SK-MEL-5 (cell line): ENCODE data around the gene S100A4. TPM values are rescaled to one million over a fixed set of nuclear protein-coding genes. Genes with fewer than 3 reads are reported as not detected.

ENCODE experiments used
- DNase-seq: peaks from one replicate; pipeline ENCODE4 v3.0.0-alpha.2; 2016; ENCODE audit warnings: low read depth, low spot score
- in situ Hi-C: cut with HindIII; loops from 2 replicates; pipeline ENCODE4 v1.10.0; 2016; ENCODE audit warnings: low sequenced_read_pairs, high pct_unique_total_duplicates, low pct_unique_long_range_greater_than_20kb
- total RNA-seq: library from RNA; depleted of rRNA; stranded (reverse); fragments of >200 nt; shearing (Covaris generic); gene quantifications from 2 replicates; pipeline ENCODE4 v1.2.3, GENCODE V29; 2014

The S100A4 gene
- total RNA-seq, 1 experiment from 2014 or later = not detected

DNA sequence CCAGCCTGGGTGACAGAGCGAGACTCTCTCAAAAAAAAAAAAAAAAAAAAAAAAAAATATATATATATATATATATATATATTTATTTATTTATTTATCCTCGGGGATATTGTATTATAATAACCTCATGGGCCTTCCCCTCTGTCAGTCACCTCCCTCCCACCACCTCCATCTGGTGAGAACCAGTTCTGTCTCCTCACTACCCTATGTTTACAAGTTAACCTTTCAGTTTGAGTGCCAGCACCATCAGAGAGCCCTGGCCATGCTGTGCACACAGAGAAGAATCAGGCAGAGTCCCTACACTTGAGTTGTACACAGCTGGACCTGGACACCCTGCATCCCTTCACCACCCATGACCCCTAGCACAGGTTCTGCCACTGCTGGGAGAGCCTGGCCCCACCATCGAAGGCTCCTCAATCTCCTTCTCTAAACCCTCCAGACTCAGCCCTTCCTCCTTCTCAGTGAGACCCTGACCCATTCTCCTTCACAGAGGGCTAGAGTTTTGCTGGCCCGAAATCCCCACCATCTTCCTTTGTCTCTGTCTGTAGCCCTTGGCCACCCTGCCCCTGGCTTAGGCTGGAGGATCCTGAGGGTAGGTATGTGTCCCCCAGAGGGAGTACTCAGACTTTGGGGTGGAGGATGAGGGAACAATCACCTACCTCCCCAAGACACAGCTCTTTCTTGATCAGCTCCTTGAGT, 6.1 kb downstream of the S100A4 start:
- in situ Hi-C loops = no loop called here
- DNase-seq = no peak

DNA sequence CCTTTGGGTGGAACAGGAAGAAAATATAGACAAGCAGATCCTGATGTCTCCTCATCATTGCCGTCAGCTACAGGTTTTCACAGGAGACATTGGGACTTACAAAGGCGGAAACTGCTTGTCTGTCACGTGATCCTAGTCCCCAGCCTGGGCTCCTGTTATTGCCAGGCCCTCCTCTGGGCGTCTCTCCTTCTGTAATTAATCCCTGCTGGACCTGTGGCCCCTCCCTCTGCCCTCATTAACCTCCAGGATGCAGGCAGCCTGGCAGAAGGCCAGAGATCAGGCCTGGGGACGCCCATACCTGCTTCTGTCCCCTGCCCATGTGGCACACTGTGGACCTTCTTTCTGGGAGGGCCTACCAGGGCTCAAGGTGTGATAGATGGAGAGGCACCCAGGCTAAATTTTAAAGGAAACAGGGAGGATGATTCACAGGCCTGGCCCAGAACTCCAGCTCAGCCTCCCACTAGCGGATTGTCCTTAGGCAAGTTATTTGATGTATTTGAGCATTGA, 7.2 kb downstream of the S100A4 start:
- in situ Hi-C loops = no loop called here
- no peak for DNase-seq

- DNase-seq = no peak
- in situ Hi-C loops = no loop called here
Observed at GRCh38 chr1:153537376-153537730, 8.3 kb downstream of the S100A4 start.

- in situ Hi-C loops = no loop called here
- DNase-seq = no peak
Observed at GRCh38 chr1:153536671-153537375, 8.8 kb downstream of the S100A4 start.

DNA sequence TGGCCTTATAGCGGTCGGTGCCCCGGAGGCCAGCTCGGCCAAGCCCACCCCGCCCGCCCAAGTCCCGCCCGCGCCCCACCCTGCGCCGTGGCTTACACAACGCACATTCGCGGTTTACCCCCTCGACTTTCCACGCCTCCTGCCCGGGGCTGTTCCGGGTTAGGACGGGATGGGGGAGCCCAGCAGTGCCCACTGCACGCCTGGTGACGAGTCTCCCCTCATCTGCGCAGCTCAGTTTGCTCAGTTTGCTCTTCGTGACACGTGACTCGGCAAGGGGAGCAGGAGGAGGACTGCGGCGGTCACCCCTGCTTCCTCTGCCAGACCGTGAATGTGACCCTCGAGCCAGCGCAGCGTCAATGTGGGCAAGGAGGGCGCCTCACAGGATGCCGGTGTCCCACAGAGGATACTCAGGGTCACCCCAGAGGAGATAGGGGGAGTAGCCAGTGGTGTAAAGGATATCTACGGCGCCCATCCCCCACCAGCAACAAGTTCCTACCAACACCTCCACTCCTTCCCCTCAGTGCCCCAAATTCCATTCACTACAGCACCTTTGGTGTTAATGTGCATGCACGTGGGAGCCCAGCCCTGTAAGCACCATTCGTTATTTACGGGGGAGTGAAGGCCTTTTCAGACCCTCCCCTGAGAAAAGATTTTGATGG, 9.5 kb downstream of the S100A4 start:
- in situ Hi-C loops = no loop called here
- DNase-seq = peak; percentile 60

- in situ Hi-C loops = no loop called here
- peak; percentile 34 for DNase-seq
Observed at GRCh38 chr1:153535242-153536011, 10.2 kb downstream of the S100A4 start, which contains the start of gene S100A6. TSS of gene S100A6 (minus strand) at chr1:153535991. CDS start at chr1:153535339, 652 bp downstream.

DNA sequence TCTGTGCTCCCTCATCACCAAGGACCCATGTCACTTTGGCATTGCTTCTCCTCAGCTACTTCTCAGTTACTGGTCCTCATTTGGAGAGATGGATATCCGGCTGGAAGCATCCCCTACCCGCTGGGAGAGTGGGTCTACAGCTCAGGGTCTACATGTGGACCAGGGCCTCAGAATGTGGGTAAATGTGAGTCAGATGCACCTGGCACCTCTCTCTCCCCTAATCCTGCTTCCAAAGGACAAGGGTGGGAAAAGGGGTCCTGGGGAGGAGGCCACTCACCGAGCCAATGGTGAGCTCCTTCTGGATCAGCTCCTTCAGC, 10.7 kb downstream of the S100A4 start:
- no peak for DNase-seq
- in situ Hi-C loops = no loop called here

- DNase-seq = no peak
- in situ Hi-C loops = no loop called here
Observed at GRCh38 chr1:153534226-153534924, 11.2 kb downstream of the S100A4 start.

DNA sequence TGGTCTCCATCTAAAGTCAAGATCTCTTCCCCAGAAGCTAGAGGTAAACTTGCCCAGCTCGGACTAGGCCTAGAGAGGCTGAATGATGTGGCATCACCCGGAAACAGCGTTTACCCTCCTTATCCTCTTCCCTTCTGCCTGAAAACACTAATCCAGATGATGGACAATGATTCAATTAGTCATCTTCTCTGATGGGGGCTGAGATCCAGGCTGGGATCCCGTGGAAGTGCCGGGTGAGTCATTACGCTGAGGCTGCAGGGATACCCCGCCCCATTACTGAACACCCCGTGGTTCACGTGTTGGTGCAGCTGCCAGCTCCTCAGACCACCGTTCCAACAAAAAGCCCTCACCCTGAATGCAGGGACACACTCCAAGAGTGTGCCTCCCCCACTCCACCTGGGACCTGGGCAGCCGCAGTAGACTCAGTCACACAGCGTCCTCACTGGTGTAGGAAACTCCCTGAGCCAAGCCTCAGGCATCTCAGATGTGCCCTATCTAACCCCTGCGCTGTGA, 11.9 kb downstream of the S100A4 start:
- in situ Hi-C loops = no loop called here
- DNase-seq = peak; percentile 21

GRCh38 chr1:153532769-153533599, 12.6 kb downstream of the S100A4 start:
- peak; percentile 77 for DNase-seq

DNA sequence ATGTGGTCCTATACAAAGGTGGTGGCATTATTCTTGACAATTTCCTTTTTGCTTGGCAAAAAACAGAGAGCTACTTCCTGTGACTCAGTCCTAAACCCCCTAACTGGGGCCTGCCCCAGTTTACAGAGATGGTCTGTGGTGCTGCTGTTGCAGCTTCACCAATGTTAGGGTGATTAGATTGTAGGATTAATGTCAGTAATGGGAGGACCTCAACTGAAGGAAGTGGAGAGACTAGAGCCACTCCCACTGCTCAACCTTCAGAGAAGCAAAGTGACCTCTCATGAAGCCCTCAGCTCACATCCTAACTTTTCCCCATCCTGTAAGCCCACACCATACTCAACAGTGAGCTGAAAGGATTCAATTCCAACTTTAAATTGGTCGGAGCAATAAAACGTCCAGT, 13.4 kb downstream of the S100A4 start:
- in situ Hi-C loops = no loop called here

More at GRCh38 chr1:153532769-153533599, 12.6 kb downstream of the S100A4 start:
- in situ Hi-C loops = no loop called here

GRCh38 chr1:153531638-153532037, 14.0 kb downstream of the S100A4 start:
- DNase-seq = no peak
- in situ Hi-C loops = no loop called here

More for the DNA sequence above, 13.4 kb downstream of the S100A4 start:
- DNase-seq = no peak

GRCh38 chr1:153527683-153528040, 17.9 kb downstream of the S100A4 start:
- in situ Hi-C loops = no loop called here
- no peak for DNase-seq

DNA sequence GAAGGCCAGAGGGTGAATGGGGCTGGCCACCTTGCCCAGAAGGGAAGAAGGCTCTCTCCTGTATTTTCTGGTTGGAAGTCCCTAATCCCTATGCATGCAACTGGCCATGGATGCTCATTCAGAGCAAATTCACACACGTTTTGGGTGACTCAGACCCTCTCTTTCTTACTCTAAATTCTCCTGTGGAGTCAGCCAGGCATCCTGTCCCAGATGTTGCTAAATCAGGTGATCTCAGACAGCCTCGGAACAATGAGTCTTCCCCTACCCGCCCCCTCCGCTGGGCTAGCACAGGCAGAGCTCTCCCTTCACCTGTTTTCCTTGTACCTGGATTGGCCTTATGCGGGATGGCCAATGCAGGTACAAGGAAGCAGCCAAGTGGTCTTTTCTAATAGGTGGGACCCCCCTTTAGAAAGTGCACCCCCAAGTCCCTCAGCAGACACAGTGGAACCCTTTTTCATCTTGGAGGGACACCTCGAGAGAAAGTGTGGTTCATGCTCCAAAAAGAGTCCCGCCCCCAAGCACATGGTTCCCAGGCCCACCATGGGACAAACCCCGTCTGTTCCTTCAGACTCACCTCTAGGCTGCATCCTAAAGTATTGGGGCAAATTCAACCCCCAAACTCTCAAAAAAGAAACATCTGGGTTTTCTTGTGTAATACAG, 18.5 kb downstream of the S100A4 start:
- in situ Hi-C loops = no loop called here
- no peak for DNase-seq

DNA sequence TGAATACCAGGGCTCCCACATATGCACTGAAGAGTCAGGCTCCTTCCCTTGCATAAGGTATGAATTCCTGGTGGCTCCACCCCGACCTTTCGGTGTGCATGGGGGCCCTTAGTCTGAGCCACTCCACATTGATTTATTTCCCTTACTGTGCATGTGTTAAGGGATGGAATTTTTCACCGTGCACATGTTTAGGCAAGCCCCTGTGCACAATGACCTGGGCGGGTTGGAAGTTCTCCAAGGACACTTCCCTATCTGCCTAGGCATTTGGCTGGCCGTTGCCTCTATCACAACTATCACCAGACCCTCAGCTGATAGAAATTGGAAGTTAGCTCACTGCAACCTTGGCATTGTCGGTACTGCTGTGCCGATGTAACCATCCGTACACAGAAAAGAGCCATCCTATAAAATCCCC, 19.5 kb downstream of the S100A4 start:
- in situ Hi-C loops = no loop called here
- no peak for DNase-seq

DNA sequence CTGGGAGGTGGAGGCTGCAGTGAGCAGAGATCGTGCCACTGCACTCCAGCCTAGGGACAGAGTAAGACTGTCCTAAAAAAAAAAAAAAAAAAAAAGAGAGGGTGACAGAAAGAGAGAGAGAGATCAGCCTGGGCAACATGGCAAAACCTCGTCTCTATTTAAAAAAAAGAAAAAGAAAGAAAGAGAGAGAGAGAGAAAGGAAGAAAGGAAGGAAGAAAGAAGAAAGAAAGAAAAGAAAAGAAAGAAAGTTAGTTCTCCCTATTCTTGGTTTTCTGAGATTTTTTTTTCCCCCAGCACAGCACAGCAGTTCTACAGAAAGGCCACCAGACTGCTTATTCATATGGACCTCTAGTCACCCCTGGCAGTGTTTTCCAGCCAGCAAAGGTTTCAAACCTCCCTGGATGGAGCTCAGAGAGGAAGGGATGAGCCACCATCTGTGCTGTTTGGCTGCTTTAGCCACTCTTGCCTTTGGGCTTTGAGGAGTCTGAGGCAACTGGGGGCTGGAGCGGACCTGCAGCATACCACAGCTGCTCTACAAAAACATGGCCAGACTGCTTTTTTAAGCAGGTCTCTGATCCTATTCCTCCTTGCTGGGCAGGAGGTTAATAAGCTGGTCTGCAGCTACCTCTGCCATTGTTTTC, 20.4 kb downstream of the S100A4 start:
- in situ Hi-C loops = no loop called here
- DNase-seq = no peak
